ENCODE results near the gene DUSP7.

The DUSP7 gene, protein sequence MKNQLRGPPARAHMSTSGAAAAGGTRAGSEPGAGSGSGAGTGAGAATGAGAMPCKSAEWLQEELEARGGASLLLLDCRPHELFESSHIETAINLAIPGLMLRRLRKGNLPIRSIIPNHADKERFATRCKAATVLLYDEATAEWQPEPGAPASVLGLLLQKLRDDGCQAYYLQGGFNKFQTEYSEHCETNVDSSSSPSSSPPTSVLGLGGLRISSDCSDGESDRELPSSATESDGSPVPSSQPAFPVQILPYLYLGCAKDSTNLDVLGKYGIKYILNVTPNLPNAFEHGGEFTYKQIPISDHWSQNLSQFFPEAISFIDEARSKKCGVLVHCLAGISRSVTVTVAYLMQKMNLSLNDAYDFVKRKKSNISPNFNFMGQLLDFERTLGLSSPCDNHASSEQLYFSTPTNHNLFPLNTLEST

DNA sequence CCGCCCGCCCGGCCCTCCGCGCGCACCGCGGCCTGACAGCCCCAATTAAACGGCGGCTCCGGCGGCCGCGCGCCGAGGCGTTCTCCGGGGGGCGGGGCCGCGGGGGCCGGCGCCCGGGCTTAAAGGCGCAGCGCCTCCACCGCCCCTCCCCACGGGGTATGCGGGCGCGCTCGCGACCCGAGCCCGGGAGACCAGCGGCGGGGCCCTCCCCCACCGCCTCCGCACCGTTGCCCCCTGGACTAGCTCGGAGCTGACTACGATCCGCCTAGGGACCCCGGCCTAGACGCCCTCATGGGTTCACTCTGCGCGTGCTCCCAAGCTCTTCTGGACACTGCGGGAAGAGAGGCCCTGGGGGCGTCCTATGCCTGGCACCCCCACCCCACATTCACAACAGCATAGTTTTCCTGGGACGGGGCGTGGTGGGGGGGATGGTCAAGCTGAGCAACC lies at the start of gene DUSP7:
Gene DUSP7, minus strand, starts transcription at position 51 of the 447 bp plus-strand sequence. CDS start 205 bp downstream, outside the sequence.
- no peak for DNase-seq (ENCODE audit: extremely low read depth, low read depth)
- TF ChIP-seq, protein P1, sequence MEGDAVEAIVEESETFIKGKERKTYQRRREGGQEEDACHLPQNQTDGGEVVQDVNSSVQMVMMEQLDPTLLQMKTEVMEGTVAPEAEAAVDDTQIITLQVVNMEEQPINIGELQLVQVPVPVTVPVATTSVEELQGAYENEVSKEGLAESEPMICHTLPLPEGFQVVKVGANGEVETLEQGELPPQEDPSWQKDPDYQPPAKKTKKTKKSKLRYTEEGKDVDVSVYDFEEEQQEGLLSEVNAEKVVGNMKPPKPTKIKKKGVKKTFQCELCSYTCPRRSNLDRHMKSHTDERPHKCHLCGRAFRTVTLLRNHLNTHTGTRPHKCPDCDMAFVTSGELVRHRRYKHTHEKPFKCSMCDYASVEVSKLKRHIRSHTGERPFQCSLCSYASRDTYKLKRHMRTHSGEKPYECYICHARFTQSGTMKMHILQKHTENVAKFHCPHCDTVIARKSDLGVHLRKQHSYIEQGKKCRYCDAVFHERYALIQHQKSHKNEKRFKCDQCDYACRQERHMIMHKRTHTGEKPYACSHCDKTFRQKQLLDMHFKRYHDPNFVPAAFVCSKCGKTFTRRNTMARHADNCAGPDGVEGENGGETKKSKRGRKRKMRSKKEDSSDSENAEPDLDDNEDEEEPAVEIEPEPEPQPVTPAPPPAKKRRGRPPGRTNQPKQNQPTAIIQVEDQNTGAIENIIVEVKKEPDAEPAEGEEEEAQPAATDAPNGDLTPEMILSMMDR (IDR thresholded peaks at IDR 0.05; ENCODE audit: low read depth, low read length): no peak

DNA sequence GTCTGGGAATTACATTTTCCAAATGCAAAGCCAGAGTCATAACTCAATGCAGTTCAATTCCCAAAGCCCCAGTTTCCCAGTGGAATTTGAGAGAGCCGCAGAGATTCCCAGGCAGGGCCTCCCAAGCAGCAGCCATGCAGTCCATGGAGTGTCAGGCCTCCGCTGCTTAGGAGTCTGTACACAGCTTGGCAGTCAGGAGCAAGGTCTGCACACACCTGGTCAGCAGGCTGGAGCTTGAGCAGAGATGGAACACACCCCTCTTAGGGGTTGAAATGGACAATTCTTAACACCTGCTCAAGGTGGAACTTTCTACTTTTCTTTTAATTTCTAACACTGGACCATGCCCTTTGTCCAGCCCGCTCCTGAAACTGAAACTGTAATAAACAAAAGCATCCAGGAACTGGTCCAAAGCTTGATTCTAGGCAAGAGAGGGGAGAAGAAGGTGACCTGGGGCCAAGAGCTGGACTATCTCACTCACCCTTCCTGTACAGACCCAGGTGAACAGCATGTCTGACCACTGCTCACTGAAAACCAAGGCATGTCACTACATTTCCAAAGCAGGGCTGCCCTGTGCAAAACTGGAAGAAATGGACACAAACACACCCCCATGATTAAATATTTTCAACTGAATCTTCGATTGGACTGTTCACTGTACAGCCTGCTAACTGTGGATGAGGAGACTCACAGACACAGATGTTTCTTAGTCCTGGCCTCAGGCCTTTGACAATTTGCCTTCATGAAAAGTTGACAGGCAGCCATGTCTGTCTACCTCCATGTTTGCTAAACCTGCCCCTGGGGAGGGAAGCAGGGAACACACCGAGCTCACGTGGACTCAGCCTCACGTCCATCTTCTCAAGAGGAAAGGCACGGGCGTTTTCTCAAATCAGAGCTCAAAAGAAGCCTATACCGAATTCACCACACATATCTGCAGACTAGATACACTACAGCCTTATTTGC lies 48.6 kb upstream of the DUSP7 start:
- no peak for DNase-seq (ENCODE audit: extremely low read depth, low read depth)
- TF ChIP-seq, protein P1 (IDR thresholded peaks at IDR 0.05; ENCODE audit: low read depth, low read length): no peak

DNA sequence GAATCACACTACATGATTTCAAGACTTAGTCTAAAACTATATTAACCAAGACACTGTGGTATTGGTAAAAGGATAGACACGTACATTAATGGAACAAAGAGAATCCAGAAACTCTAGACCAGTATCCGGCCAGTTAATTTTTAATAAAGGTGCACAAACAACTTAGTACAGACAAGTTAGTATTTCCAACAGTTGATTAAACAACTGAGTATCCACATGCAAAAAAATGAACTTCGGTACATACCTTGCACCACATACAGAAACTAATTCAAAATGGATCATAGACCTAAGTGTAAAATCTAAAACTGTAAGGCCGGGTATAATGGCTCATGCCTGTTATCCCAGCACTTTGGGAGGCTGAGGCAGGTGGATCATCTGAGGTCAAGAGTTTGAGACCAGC lies 46.6 kb upstream of the DUSP7 start:
- no peak for DNase-seq (ENCODE audit: extremely low read depth, low read depth)
- TF ChIP-seq, protein P1 (IDR thresholded peaks at IDR 0.05; ENCODE audit: low read depth, low read length): no peak

DNA sequence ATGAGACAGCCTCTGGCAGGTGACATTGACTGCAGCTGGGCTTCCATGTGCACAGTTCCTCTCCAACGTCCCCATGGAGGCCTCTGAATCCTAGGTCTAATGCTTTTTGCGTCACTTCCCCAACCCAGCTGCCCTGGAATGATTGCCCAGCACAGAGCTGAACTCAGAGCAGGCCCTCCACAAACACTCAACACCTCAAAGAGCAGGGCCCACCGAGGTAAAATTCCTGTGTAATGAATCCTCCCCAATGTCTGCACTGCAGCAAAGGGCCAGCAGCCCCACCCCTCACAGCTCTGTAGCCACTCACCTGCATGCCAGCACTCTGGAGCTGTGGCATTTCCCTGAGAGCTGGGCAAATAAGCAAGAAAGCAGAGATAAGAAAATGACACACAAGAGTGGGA lies 42.6 kb upstream of the DUSP7 start:
- no peak for DNase-seq (ENCODE audit: extremely low read depth, low read depth)
- TF ChIP-seq, protein P1 (IDR thresholded peaks at IDR 0.05; ENCODE audit: low read depth, low read length): no peak

DNA sequence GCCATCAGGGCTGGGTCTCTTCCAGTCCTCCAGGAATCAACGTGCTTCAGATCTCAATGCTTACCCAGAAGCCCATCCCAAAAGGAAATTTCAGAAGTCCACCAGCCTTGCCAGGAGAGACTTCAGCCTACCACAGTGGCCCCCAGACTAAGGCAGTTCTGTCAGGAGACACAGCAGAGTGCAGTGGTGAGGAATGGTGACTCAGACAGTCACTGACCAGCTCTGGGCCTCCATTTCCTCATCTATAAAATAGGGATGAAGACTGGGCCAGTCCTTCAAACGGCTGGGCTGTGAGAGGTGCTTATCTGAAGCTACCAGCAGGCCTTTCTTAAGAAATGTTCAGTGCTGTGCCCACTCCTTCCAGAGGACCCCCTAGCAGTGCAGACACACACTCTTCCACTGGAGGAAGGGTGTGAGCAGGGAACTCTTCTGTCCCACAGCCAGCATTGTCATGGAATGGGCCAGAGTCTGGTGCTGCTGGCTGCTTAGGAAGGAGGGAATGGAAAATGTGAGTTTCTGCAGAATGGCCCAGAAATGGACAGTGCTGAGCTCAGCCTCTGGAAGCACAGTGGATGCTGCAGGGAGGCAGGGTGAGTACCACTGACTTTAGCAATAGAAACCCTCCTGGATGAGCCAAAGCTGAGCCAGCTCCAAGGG lies 41.6 kb upstream of the DUSP7 start:
- no peak for DNase-seq (ENCODE audit: extremely low read depth, low read depth)

DNA sequence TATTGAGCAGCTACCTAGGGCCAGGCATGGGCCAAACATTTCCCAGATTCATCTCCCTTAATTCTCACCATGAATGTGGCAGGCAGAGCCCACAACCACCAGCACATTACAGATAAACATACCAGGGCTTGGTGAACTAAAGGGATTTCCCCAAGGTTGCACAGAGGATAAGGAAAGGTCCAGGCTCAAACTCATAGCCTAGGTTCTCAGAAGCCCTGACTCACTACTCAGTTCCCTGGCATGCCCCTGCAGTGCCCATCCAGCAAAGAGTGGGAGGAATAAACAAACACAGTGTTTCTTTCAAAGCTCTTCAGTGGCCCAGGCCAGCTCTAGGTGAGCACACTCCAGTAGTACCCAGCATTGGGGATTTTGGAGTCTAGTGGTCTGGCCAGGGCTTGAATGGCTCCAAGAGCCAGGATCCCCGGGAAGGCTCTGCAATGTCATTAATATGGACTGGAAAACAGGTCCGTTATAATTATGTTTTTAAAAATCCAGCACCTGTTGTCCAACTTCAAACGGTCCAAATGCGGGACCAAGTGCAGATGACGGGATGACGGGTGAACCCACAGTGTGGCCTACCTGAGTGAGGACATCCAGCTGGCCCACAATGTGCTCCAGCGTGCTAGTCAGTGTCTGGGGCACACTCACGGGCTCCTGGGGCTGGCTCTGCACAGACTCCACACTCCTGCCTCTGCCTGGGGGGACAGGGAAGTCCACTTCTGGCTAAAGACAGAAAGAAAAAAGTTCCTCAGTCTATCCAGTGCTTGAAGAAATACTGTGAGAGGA lies 39.8 kb upstream of the DUSP7 start:
- DNase-seq (ENCODE audit: extremely low read depth, low read depth): no peak
- TF ChIP-seq, protein P1 (IDR thresholded peaks at IDR 0.05; ENCODE audit: low read depth, low read length): no peak

More for the DNA sequence above, 41.6 kb upstream of the DUSP7 start:
- TF ChIP-seq, protein P1 (IDR thresholded peaks at IDR 0.05; ENCODE audit: low read depth, low read length): no peak
